SK-MEL-5 (cell line): ENCODE results near the gene LPO. TPM values are rescaled to one million over a fixed set of nuclear protein-coding genes. Genes with fewer than 3 reads are reported as not detected.
A peak's percentile ranks its signal among the peaks of the same experiment; 100 is the strongest.

Experiments used
- DNase-seq: peaks from one replicate; pipeline ENCODE4 v3.0.0-alpha.2; 2016; ENCODE audit warnings: low read depth, low spot score
- in situ Hi-C: cut with HindIII; loops from 2 replicates; pipeline ENCODE4 v1.10.0; 2016; ENCODE audit warnings: low sequenced_read_pairs, high pct_unique_total_duplicates, low pct_unique_long_range_greater_than_20kb
- total RNA-seq: library from RNA; depleted of rRNA; stranded (reverse); fragments of >200 nt; shearing (Covaris generic); gene quantifications from 2 replicates; pipeline ENCODE4 v1.2.3, GENCODE V29; 2014

LPO gene
- total RNA-seq, 1 experiment from 2014 or later = not detected

GRCh38 chr17:58247511-58248363 is 9.4 kb downstream of the LPO start:
- in situ Hi-C loops = no loop called here
- no peak for DNase-seq

- no peak for DNase-seq
- in situ Hi-C loops = no loop called here
Measured at GRCh38 chr17:58248955-58249269, 10.5 kb downstream of the LPO start.

GRCh38 chr17:58249270-58250133 is 11.1 kb downstream of the LPO start:
- peak; percentile 72 for DNase-seq
- in situ Hi-C loops = no loop called here

- DNase-seq = peak; percentile 65
- in situ Hi-C loops = no loop called here
Measured at GRCh38 chr17:58250344-58251011, 12.1 kb downstream of the LPO start.

GRCh38 chr17:58252141-58252540 is 13.8 kb downstream of the LPO start:
- in situ Hi-C loops = no loop called here
- no peak for DNase-seq

- no peak for DNase-seq
- in situ Hi-C loops = no loop called here
Measured at GRCh38 chr17:58253082-58253481, 14.7 kb downstream of the LPO start.

- DNase-seq = no peak
- in situ Hi-C loops = no loop called here
Measured at GRCh38 chr17:58254803-58255202, 16.4 kb downstream of the LPO start.

- in situ Hi-C loops = no loop called here
- DNase-seq = no peak
Measured at GRCh38 chr17:58262149-58262548, 23.8 kb downstream of the LPO start.

GRCh38 chr17:58263773-58264172 is 25.4 kb downstream of the LPO start:
- no peak for DNase-seq
- in situ Hi-C loops = no loop called here

GRCh38 chr17:58264407-58265103 is 26.2 kb downstream of the LPO start:
- in situ Hi-C loops = no loop called here
- DNase-seq = no peak

GRCh38 chr17:58265271-58265670 is 26.9 kb downstream of the LPO start:
- no peak for DNase-seq
- in situ Hi-C loops = no loop called here

- in situ Hi-C loops = no loop called here
Measured at GRCh38 chr17:58265902-58266875, 27.8 kb downstream of the LPO start.

GRCh38 chr17:58267347-58268324 is 29.3 kb downstream of the LPO start:
- in situ Hi-C loops = no loop called here
- DNase-seq = no peak

More at GRCh38 chr17:58265902-58266875, 27.8 kb downstream of the LPO start:
- no peak for DNase-seq

GRCh38 chr17:58268326-58268725 is 29.9 kb downstream of the LPO start:
- in situ Hi-C loops = no loop called here
- no peak for DNase-seq

GRCh38 chr17:58268774-58269556 is 30.6 kb downstream of the LPO start:
- in situ Hi-C loops = no loop called here
- no peak for DNase-seq
